H9 (cell line): ENCODE results near the gene NUP98. TPM values are rescaled to one million over a fixed set of nuclear protein-coding genes. Genes with fewer than 3 reads are reported as not detected.

Experiments used
- DNase-seq: peaks from one replicate; pipeline ENCODE4 v3.0.0-alpha.2; 2017
- H2AFZ ChIP-seq: one replicate; pipeline ENCODE4 v1.6.1; 2013; ENCODE audit warnings: mild to moderate bottlenecking, low read length, control low read depth, moderate library complexity
- H2AK5ac ChIP-seq: 2 replicates; pipeline ENCODE4 v1.6.1; 2013; ENCODE audit warnings: low read length, control low read depth, mixed read lengths; ENCODE audit not compliant: insufficient read length
- H2BK120ac ChIP-seq: one replicate; pipeline ENCODE4 v1.6.1; 2013; ENCODE audit warnings: low read depth, mild to moderate bottlenecking, low read length, control low read depth, inconsistent platforms; ENCODE audit not compliant: poor library complexity, severe bottlenecking
- H2BK12ac ChIP-seq: 2 replicates; pipeline ENCODE4 v1.6.1; 2013; ENCODE audit warnings: low read length, control low read depth, mixed read lengths, low read depth; ENCODE audit not compliant: insufficient read length
- H2BK15ac ChIP-seq: 2 replicates; pipeline ENCODE4 v1.6.1; 2013; ENCODE audit warnings: low read depth, low read length, control low read depth
- H2BK20ac ChIP-seq: one replicate; pipeline ENCODE4 v1.6.1; 2013; ENCODE audit warnings: low read depth, mild to moderate bottlenecking, low read length, control low read depth, inconsistent platforms; ENCODE audit not compliant: poor library complexity, severe bottlenecking
- H2BK5ac ChIP-seq: 2 replicates; pipeline ENCODE4 v1.6.1; 2013; ENCODE audit warnings: low read length, control low read depth, mixed read lengths; ENCODE audit not compliant: insufficient read length
- H3K14ac ChIP-seq: 2 replicates; pipeline ENCODE4 v1.6.1; 2013; ENCODE audit warnings: low read length, control low read depth; ENCODE audit not compliant: insufficient read depth
- H3K18ac ChIP-seq: 2 replicates; pipeline ENCODE4 v1.6.1; 2013; ENCODE audit warnings: low read depth, mild to moderate bottlenecking, mixed read lengths, low read length, control low read depth; ENCODE audit not compliant: insufficient read length
- H3K23ac ChIP-seq: 2 replicates; pipeline ENCODE4 v1.6.1; 2013; ENCODE audit warnings: low read length, control low read depth, mixed read lengths, low read depth; ENCODE audit not compliant: insufficient read length
- H3K23me2 ChIP-seq: 2 replicates; pipeline ENCODE4 v1.6.1; 2013; ENCODE audit warnings: low read depth, mild to moderate bottlenecking, mixed read lengths, low read length, control low read depth; ENCODE audit not compliant: insufficient read length, poor library complexity, severe bottlenecking
- H3K27ac ChIP-seq: 2 replicates; pipeline ENCODE4 v1.5.1; 2013; ENCODE audit warnings: low read length, control low read depth, mixed read lengths, low read depth; ENCODE audit not compliant: insufficient read length
- H3K27me3 ChIP-seq: 2 replicates; pipeline ENCODE4 v1.6.1; 2013; ENCODE audit warnings: low read length, control low read depth, inconsistent platforms; ENCODE audit not compliant: insufficient read depth
- H3K4ac ChIP-seq: 2 replicates; pipeline ENCODE4 v1.6.1; 2013; ENCODE audit warnings: low read depth, mild to moderate bottlenecking, control low read depth, inconsistent platforms, low read length, moderate library complexity
- H3K4me1 ChIP-seq: 2 replicates; pipeline ENCODE4 v1.6.1; 2013; ENCODE audit warnings: low read length, control low read depth, inconsistent platforms; ENCODE audit not compliant: insufficient read depth
- H3K4me2 ChIP-seq: 2 replicates; pipeline ENCODE4 v1.6.1; 2013; ENCODE audit warnings: low read length, control low read depth, mixed read lengths; ENCODE audit not compliant: insufficient read length, insufficient read depth
- H3K56ac ChIP-seq: 2 replicates; pipeline ENCODE4 v1.6.1; 2013; ENCODE audit warnings: low read depth, mild to moderate bottlenecking, mixed read lengths, low read length, control low read depth; ENCODE audit not compliant: insufficient read length
- H3K79me1 ChIP-seq: 2 replicates; pipeline ENCODE4 v1.6.1; 2013; ENCODE audit warnings: low read depth, mild to moderate bottlenecking, moderate library complexity, low read length, control low read depth, inconsistent platforms; ENCODE audit not compliant: insufficient read depth, poor library complexity, severe bottlenecking
- H3K79me2 ChIP-seq: 2 replicates; pipeline ENCODE4 v1.6.1; 2013; ENCODE audit warnings: low read length, control low read depth, inconsistent platforms; ENCODE audit not compliant: insufficient read depth
- H3K9ac ChIP-seq: 2 replicates; pipeline ENCODE4 v1.6.1; 2013; ENCODE audit warnings: low read length, control low read depth, mixed read lengths; ENCODE audit not compliant: insufficient read length; ENCODE audit errors: extremely low read depth
- H3K9me3 ChIP-seq: one replicate; pipeline ENCODE4 v1.6.1; 2013; ENCODE audit warnings: low read depth, low read length, inconsistent platforms; ENCODE audit not compliant: control insufficient read depth
- H3T11ph ChIP-seq: one replicate; pipeline ENCODE4 v1.6.1; 2013; ENCODE audit warnings: mild to moderate bottlenecking, low read length, control low read depth, inconsistent platforms
- H4K20me1 ChIP-seq: one replicate; pipeline ENCODE4 v1.6.1; 2013; ENCODE audit not compliant: control insufficient read depth, insufficient read length, insufficient read depth
- H4K5ac ChIP-seq: 2 replicates; pipeline ENCODE4 v1.6.1; 2013; ENCODE audit warnings: low read depth, mild to moderate bottlenecking, mixed read lengths, low read length, control low read depth; ENCODE audit not compliant: insufficient read length
- H4K8ac ChIP-seq: replicated peaks from 2 replicates; pipeline ENCODE4 v1.6.1; 2013; ENCODE audit warnings: low read length, control low read depth, mixed read lengths, low read depth; ENCODE audit not compliant: insufficient read length
- H4K91ac ChIP-seq: 2 replicates; pipeline ENCODE4 v1.6.1; 2013; ENCODE audit warnings: low read depth, mild to moderate bottlenecking, moderate library complexity, mixed read lengths, low read length, control low read depth; ENCODE audit not compliant: insufficient read length
- H3K27ac Mint-ChIP-seq, 3 experiments: 2 replicates in 2 of 3; 3 replicates in 1 of 3; pipeline ENCODE4 v1.8.0; 2020 to 2021; ENCODE audit warnings: mixed read lengths in 3 of 3, mild to moderate bottlenecking in 1 of 3, moderate library complexity in 1 of 3
- H3K27me3 Mint-ChIP-seq: 2 replicates; pipeline ENCODE4 v1.8.0; 2021; ENCODE audit warnings: low read depth, mild to moderate bottlenecking, moderate library complexity, mixed read lengths
- H3K36me3 Mint-ChIP-seq, 3 experiments: 2 replicates in 2 of 3; 3 replicates in 1 of 3; pipeline ENCODE4 v1.8.0; 2020 to 2021; ENCODE audit warnings: low read depth in 3 of 3, mixed read lengths in 3 of 3; ENCODE audit not compliant: insufficient read depth in 1 of 3
- H3K4me1 Mint-ChIP-seq, 2 experiments: 2 replicates each; pipeline ENCODE4 v1.8.0; 2020; ENCODE audit warnings: mixed read lengths in 2 of 2
- H3K4me3 Mint-ChIP-seq, 2 experiments: 2 replicates in 1 of 2; 3 replicates in 1 of 2; pipeline ENCODE4 v1.8.0; 2020 to 2021; ENCODE audit warnings: mild to moderate bottlenecking in 2 of 2, mixed read lengths in 2 of 2, moderate library complexity in 1 of 2
- H3K9me3 Mint-ChIP-seq, 2 experiments: 2 replicates in 1 of 2; 3 replicates in 1 of 2; pipeline ENCODE4 v1.8.0; 2020; ENCODE audit warnings: mild to moderate bottlenecking in 2 of 2, mixed read lengths in 2 of 2, moderate library complexity in 1 of 2
- CTCF ChIP-seq: fragments of 200-600 bp; sonication (generic); conservative IDR thresholded peaks from 3 replicates; pipeline ENCODE4 v1.8.0; 2021; ENCODE audit warnings: antibody characterized with exemption, mild to moderate bottlenecking
- WGBS: extraction: QIAGEN DNeasy Blood & Tissue Kit; methylation state at CpG from one replicate; pipeline ENCODE4 v1.1.7; 2013; ENCODE audit warnings: missing lambda C conversion rate, low lambda C conversion rate, mixed read lengths; ENCODE audit not compliant: insufficient read length; ENCODE audit errors: extremely low coverage; 5-methylcytosine and 5-hydroxymethylcytosine counted together
- total RNA-seq: library from RNA; stranded (reverse); gene quantifications from 2 replicates; pipeline ENCODE4 v1.2.1, GENCODE V29; 2021

NUP98 gene
- total RNA-seq, 1 experiment from 2014 or later, result 105 TPM

DNA sequence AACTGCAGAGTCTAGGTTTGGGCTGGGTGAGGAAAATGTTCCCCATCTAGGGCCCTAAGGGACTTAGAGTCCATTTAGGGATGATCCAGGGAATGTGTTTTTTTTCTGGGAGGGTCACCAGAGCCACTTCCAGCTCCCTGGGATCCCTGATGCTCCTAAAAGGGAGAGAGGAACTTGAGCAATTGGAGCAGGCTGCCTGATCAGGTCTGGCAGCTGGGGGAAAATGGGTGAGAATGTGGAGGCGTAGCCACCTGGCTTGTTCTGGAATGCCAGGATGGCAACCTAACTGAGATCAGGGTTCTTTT, 12.2 kb upstream of the NUP98 start:
- Histone ChIP-seq H2BK120ac (no peak overlapping the region), H3K4me2 (peak overlapping the region; percentile 76), H3K23me2 (peaks cover 9% of the 10 kb centered on the region), H4K5ac (no peak overlapping the region), H3K9ac (no peak overlapping the region), H4K8ac (no peak overlapping the region), H2BK5ac (no peak overlapping the region), H3K79me1 (no peaks in the 10 kb centered on the region), H3K18ac (no peak overlapping the region), H3T11ph (no peak overlapping the region), H3K27ac (no peak overlapping the region), H3K27me3 (no peaks in the 10 kb centered on the region), H3K14ac (no peak overlapping the region), H2BK15ac (no peak overlapping the region), H2BK12ac (no peak overlapping the region), H3K56ac (no peak overlapping the region), H3K9me3 (no peaks in the 10 kb centered on the region), H3K23ac (no peak overlapping the region), H4K20me1 (no peaks in the 10 kb centered on the region), H3K4me1 (no peaks in the 10 kb centered on the region), H2BK20ac (no peak overlapping the region), H2AFZ (no peak overlapping the region), H2AK5ac (no peak overlapping the region), H3K79me2 (0 out of 2 replicates have a peak, but pooled peaks cover 2% of the 10 kb centered on the region), H3K4ac (no peak overlapping the region), H4K91ac (no peak overlapping the region)
- no peak for TF ChIP-seq CTCF
- no CpG with 5 or more reads among the region's 1 CpG for WGBS
- Mint-ChIP-seq H3K36me3 (peaks cover 0 to 5% (median 0%) of the 10 kb centered on the region in 3 experiments; a peak in 2 of 7 replicates), H3K9me3 (no peaks in the 10 kb centered on the region), H3K4me3 (no peak overlapping the region; a peak in 3 of 5 replicates), H3K4me1 (peaks cover 14 to 17% of the 10 kb centered on the region in 2 experiments), H3K27me3 (no peaks in the 10 kb centered on the region), H3K27ac (no peak overlapping the region; a peak in 1 of 7 replicates)
- DNase-seq, result no peak
